Neural progenitor cell (in vitro differentiated cells): ENCODE results near the gene CD101. TPM values are rescaled to one million over a fixed set of nuclear protein-coding genes. Genes with fewer than 3 reads are reported as not detected.

Experiments used
- DNase-seq: peaks from one replicate; pipeline ENCODE4 v3.0.0-alpha.2; 2016; ENCODE audit warnings: low spot score
- H2AFZ ChIP-seq: fragments of 200-600 bp; sonication (generic); replicated peaks from 2 replicates; pipeline ENCODE4 v1.6.1; 2016; ENCODE audit warnings: antibody characterized with exemption
- H3F3A ChIP-seq: fragments of 200-600 bp; sonication (generic); 2 replicates; pipeline ENCODE4 v1.6.1; 2016; ENCODE audit warnings: antibody characterized with exemption, low read depth
- H3K27ac ChIP-seq: fragments of 200-600 bp; sonication (generic); 2 replicates; pipeline ENCODE4 v1.5.1; 2016; ENCODE audit warnings: mild to moderate bottlenecking
- H3K27me3 ChIP-seq: fragments of 200-600 bp; sonication (generic); 2 replicates; pipeline ENCODE4 v1.6.1; 2016; ENCODE audit warnings: mild to moderate bottlenecking, moderate library complexity
- H3K36me3 ChIP-seq: fragments of 200-600 bp; sonication (generic); 2 replicates; pipeline ENCODE4 v1.5.1; 2016
- H3K4me1 ChIP-seq: fragments of 200-600 bp; sonication (generic); 2 replicates; pipeline ENCODE4 v1.6.1; 2016; ENCODE audit warnings: mixed run types
- H3K4me2 ChIP-seq: fragments of 200-600 bp; sonication (generic); 2 replicates; pipeline ENCODE4 v1.6.1; 2016
- H3K4me3 ChIP-seq: fragments of 200-600 bp; sonication (generic); 2 replicates; pipeline ENCODE4 v1.5.1; 2016
- H3K79me2 ChIP-seq: fragments of 200-600 bp; sonication (generic); 2 replicates; pipeline ENCODE4 v1.6.1; 2016; ENCODE audit warnings: low read depth
- H3K9ac ChIP-seq: fragments of 200-600 bp; sonication (generic); 2 replicates; pipeline ENCODE4 v1.6.1; 2016
- H3K9me3 ChIP-seq: fragments of 200-600 bp; sonication (generic); 2 replicates; pipeline ENCODE4 v1.5.1; 2016; ENCODE audit warnings: low read depth
- H4K20me1 ChIP-seq: fragments of 200-600 bp; sonication (generic); 2 replicates; pipeline ENCODE4 v1.6.1; 2016; ENCODE audit warnings: low read depth
- H3K27ac Mint-ChIP-seq: 3 replicates; pipeline ENCODE4 v1.8.0; 2021; ENCODE audit warnings: mixed read lengths
- H3K27me3 Mint-ChIP-seq: 2 replicates; pipeline ENCODE4 v1.8.0; 2022; ENCODE audit warnings: low read depth, mild to moderate bottlenecking, inconsistent platforms, moderate library complexity, mixed read lengths; ENCODE audit not compliant: insufficient read depth
- H3K36me3 Mint-ChIP-seq: 3 replicates; pipeline ENCODE4 v1.8.0; 2021; ENCODE audit warnings: mixed read lengths
- H3K4me1 Mint-ChIP-seq: 3 replicates; pipeline ENCODE4 v1.8.0; 2021; ENCODE audit warnings: mixed read lengths
- H3K4me3 Mint-ChIP-seq: 3 replicates; pipeline ENCODE4 v1.8.0; 2021; ENCODE audit warnings: mild to moderate bottlenecking, moderate library complexity, mixed read lengths
- H3K9me3 Mint-ChIP-seq: 3 replicates; pipeline ENCODE4 v1.8.0; 2020; ENCODE audit warnings: mixed read lengths
- EZH2 ChIP-seq: fragments of 200-600 bp; sonication (generic); IDR thresholded peaks from 2 replicates; pipeline ENCODE4 v1.6.1; 2017; ENCODE audit warnings: antibody characterized with exemption, mild to moderate bottlenecking, moderate library complexity
- EZH2phosphoT487 ChIP-seq: fragments of 200-600 bp; sonication (generic); IDR thresholded peaks from 2 replicates; pipeline ENCODE4 v1.6.1; 2017; ENCODE audit warnings: antibody characterized with exemption
- small RNA-seq: library from RNA; depleted of rRNA; stranded (forward); fragments of <200 nt; gene quantifications from one replicate; pipeline ENCODE3, GENCODE V24; 2015
- total RNA-seq: library from RNA; depleted of rRNA; stranded (reverse); fragments of >200 nt; gene quantifications from 2 replicates; pipeline ENCODE4 v1.2.3, GENCODE V29; 2015; ENCODE audit warnings: low replicate concordance
- TF ChIP-seq, protein P1 (sequence below): fragments of 200-600 bp; sonication (generic); IDR thresholded peaks from 2 replicates; pipeline ENCODE4 v1.5.1; 2017; ENCODE audit warnings: antibody characterized with exemption, mild to moderate bottlenecking

CD101 gene
- total RNA-seq, 1 donor from 2014 or later, result 0.41 TPM

- Histone ChIP-seq H4K20me1 (no peaks in the 10 kb centered on the region), H3K36me3 (peaks cover 16% of the 10 kb centered on the region), H3F3A (no peaks in the 10 kb centered on the region), H3K9me3 (no peaks in the 10 kb centered on the region), H3K4me2 (no peak overlapping the region), H3K4me1 (no peaks in the 10 kb centered on the region), H3K79me2 (no peaks in the 10 kb centered on the region), H2AFZ (no peak overlapping the region), H3K4me3 (no peak overlapping the region), H3K27ac (no peak overlapping the region), H3K27me3 (no peaks in the 10 kb centered on the region), H3K9ac (no peak overlapping the region)
- TF ChIP-seq, protein P1, sequence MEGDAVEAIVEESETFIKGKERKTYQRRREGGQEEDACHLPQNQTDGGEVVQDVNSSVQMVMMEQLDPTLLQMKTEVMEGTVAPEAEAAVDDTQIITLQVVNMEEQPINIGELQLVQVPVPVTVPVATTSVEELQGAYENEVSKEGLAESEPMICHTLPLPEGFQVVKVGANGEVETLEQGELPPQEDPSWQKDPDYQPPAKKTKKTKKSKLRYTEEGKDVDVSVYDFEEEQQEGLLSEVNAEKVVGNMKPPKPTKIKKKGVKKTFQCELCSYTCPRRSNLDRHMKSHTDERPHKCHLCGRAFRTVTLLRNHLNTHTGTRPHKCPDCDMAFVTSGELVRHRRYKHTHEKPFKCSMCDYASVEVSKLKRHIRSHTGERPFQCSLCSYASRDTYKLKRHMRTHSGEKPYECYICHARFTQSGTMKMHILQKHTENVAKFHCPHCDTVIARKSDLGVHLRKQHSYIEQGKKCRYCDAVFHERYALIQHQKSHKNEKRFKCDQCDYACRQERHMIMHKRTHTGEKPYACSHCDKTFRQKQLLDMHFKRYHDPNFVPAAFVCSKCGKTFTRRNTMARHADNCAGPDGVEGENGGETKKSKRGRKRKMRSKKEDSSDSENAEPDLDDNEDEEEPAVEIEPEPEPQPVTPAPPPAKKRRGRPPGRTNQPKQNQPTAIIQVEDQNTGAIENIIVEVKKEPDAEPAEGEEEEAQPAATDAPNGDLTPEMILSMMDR, result no peak
- no peak for TF ChIP-seq EZH2
- TF ChIP-seq EZH2phosphoT487, result no peak
- peaks cover 42% of the 10 kb centered on the region for H3K36me3 Mint-ChIP-seq
- no peaks in the 10 kb centered on the region for H3K4me1 Mint-ChIP-seq
- H3K27ac Mint-ChIP-seq, result no peak overlapping the region
- no peaks in the 10 kb centered on the region for H3K9me3 Mint-ChIP-seq
- no peak overlapping the region for H3K4me3 Mint-ChIP-seq
- DNase-seq, result no peak
- no peaks in the 10 kb centered on the region for H3K27me3 Mint-ChIP-seq
These were observed 78.2 kb downstream of the CD101 start for GRCh38 chr1:117079737-117080136.

- H3K4me2 ChIP-seq, result no peak overlapping the region
- H3K79me2 ChIP-seq, result no peaks in the 10 kb centered on the region
- H3K4me1 ChIP-seq, result no peaks in the 10 kb centered on the region
- no peak overlapping the region for H3K4me3 ChIP-seq
- H3K9ac ChIP-seq, result no peak overlapping the region
- H3K27ac Mint-ChIP-seq, result no peak overlapping the region
- DNase-seq, result no peak
- H4K20me1 ChIP-seq, result no peaks in the 10 kb centered on the region
- peaks cover 25% of the 10 kb centered on the region for H3K36me3 Mint-ChIP-seq
- no peaks in the 10 kb centered on the region for H3K27me3 Mint-ChIP-seq
- no peak overlapping the region for H2AFZ ChIP-seq
- no peaks in the 10 kb centered on the region for H3K9me3 ChIP-seq
- no peak overlapping the region for H3K27ac ChIP-seq
- TF ChIP-seq, protein P1, result no peak
- TF ChIP-seq EZH2 (no peak), EZH2phosphoT487 (no peak)
- H3K36me3 ChIP-seq, result peaks cover 16% of the 10 kb centered on the region
- no peaks in the 10 kb centered on the region for H3F3A ChIP-seq
- H3K27me3 ChIP-seq, result no peaks in the 10 kb centered on the region
- no peaks in the 10 kb centered on the region for H3K9me3 Mint-ChIP-seq
- H3K4me1 Mint-ChIP-seq, result no peaks in the 10 kb centered on the region
- no peak overlapping the region for H3K4me3 Mint-ChIP-seq
These were observed 82.7 kb downstream of the CD101 start for GRCh38 chr1:117084231-117084630.

Small RNAs within 50 kb of the gene (small RNA-seq; reads per million reads assigned to genes)
- not detected for gene RNA5SP55

Other genes starting within 250 kb of the CD101 start
- 0.71 and 1.5 TPM in 2 replicates for gene CD2, start 247.3 kb upstream of the CD101 start, total RNA-seq
- gene PTGFRN, start 91.8 kb upstream of the CD101 start, total RNA-seq, result 41.5 and 53.2 TPM in 2 replicates
- gene TTF2, start 58.6 kb downstream of the CD101 start, total RNA-seq, result 36.1 and 38.2 TPM in 2 replicates
- 15.7 and 19.0 TPM in 2 replicates for gene TRIM45, start 120.0 kb downstream of the CD101 start, total RNA-seq
- gene VTCN1, start 209.2 kb downstream of the CD101 start, total RNA-seq, result 0.11 and 0.22 TPM in 2 replicates